Osteoblast (primary cell): ENCODE measurements around the gene SLC14A1. TPM values are rescaled to one million over a fixed set of nuclear protein-coding genes. Genes with fewer than 3 reads are reported as not detected.

ENCODE experiments used
- DNase-seq: peaks from one replicate; pipeline ENCODE4 v3.0.0; 2011; ENCODE audit warnings: low spot score, mixed read lengths; ENCODE audit not compliant: insufficient read length; ENCODE audit errors: missing footprints
- H2AFZ ChIP-seq: 2 replicates; pipeline ENCODE4 v1.6.0; 2011; ENCODE audit warnings: mild to moderate bottlenecking, low read length
- H3K27ac ChIP-seq: 2 replicates; pipeline ENCODE4 v1.5.1; 2011; ENCODE audit warnings: mild to moderate bottlenecking, low read depth, low read length, moderate library complexity
- H3K27me3 ChIP-seq: 2 replicates; pipeline ENCODE4 v1.6.0; 2012; ENCODE audit warnings: mild to moderate bottlenecking, control low read depth, inconsistent platforms, low read length, moderate library complexity; ENCODE audit not compliant: insufficient read depth
- H3K36me3 ChIP-seq: 2 replicates; pipeline ENCODE4 v1.5.1; 2011; ENCODE audit warnings: mild to moderate bottlenecking, low read length, control low read depth, moderate library complexity; ENCODE audit not compliant: insufficient read depth
- H3K4me1 ChIP-seq: 2 replicates; pipeline ENCODE4 v1.5.1; 2011; ENCODE audit warnings: mild to moderate bottlenecking, low read length, control low read depth, moderate library complexity; ENCODE audit not compliant: insufficient read depth
- H3K4me2 ChIP-seq: 2 replicates; pipeline ENCODE4 v1.6.0; 2011; ENCODE audit warnings: mild to moderate bottlenecking, low read length; ENCODE audit not compliant: insufficient read depth
- H3K4me3 ChIP-seq: fragments of 200-600 bp; sonication (generic); 3 replicates; pipeline ENCODE4 v1.5.1; 2012; ENCODE audit warnings: mild to moderate bottlenecking, low read length, inconsistent platforms; ENCODE audit not compliant: insufficient read depth
- H3K79me2 ChIP-seq: 2 replicates; pipeline ENCODE4 v1.6.0; 2012; ENCODE audit warnings: mild to moderate bottlenecking, low read length, control low read depth, inconsistent platforms; ENCODE audit not compliant: insufficient read depth
- H3K9me3 ChIP-seq: 2 replicates; pipeline ENCODE4 v1.5.1; 2011; ENCODE audit warnings: low read depth, low read length, control low read depth
- H4K20me1 ChIP-seq: 2 replicates; pipeline ENCODE4 v1.6.0; 2012; ENCODE audit warnings: mild to moderate bottlenecking, low read length, control low read depth; ENCODE audit not compliant: insufficient read depth
- total RNA-seq: library from RNA; depleted of rRNA; stranded (reverse); fragments of >200 nt; gene quantifications from 2 replicates; pipeline ENCODE4 v1.2.3, GENCODE V29; 2012
- TF ChIP-seq, protein P1 (sequence below): IDR thresholded peaks from 2 replicates; pipeline ENCODE4 v1.5.1; 2011; ENCODE audit warnings: mild to moderate bottlenecking, low read depth, low read length, moderate library complexity; ENCODE audit errors: extremely low read depth

Gene SLC14A1
- total RNA-seq, 1 donor: 136 TPM

- peaks cover 34% of the 10 kb centered on the region for H3K4me1 ChIP-seq
- H3K4me3 ChIP-seq: no peak overlapping the region
- H3K4me2 ChIP-seq: no peak overlapping the region
- TF ChIP-seq, protein P1, sequence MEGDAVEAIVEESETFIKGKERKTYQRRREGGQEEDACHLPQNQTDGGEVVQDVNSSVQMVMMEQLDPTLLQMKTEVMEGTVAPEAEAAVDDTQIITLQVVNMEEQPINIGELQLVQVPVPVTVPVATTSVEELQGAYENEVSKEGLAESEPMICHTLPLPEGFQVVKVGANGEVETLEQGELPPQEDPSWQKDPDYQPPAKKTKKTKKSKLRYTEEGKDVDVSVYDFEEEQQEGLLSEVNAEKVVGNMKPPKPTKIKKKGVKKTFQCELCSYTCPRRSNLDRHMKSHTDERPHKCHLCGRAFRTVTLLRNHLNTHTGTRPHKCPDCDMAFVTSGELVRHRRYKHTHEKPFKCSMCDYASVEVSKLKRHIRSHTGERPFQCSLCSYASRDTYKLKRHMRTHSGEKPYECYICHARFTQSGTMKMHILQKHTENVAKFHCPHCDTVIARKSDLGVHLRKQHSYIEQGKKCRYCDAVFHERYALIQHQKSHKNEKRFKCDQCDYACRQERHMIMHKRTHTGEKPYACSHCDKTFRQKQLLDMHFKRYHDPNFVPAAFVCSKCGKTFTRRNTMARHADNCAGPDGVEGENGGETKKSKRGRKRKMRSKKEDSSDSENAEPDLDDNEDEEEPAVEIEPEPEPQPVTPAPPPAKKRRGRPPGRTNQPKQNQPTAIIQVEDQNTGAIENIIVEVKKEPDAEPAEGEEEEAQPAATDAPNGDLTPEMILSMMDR: no peak
- H3K27ac ChIP-seq: no peak overlapping the region
- H3K79me2 ChIP-seq: no peaks in the 10 kb centered on the region
- no peaks in the 10 kb centered on the region for H4K20me1 ChIP-seq
- H3K9me3 ChIP-seq: no peaks in the 10 kb centered on the region
- peak; percentile 75 for DNase-seq
- H3K27me3 ChIP-seq: no peaks in the 10 kb centered on the region
- H3K36me3 ChIP-seq: no peaks in the 10 kb centered on the region
- peak overlapping the region; percentile 18 for H2AFZ ChIP-seq
These were observed 36.4 kb upstream of the SLC14A1 start for GRCh38 chr18:45687621-45688020.

DNA sequence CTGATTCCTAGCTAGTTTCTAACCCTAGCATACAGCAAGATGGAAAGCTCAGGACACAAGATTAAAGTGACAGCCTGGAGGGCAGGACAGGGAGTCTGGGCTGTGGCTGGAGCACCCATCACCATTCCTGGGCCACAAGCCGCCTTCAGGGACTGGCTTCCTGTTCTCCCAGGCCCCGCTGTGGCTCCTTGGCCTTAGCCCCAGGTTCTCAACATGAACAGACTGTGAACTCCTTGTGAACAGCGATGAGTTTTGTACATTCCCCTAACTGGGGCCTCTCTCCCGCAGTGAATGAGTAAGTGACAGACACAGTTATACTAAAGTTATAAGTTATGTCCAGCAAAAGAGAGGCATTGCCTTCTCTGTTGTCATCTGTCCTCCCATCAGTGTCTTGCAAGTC lies 35.9 kb upstream of the SLC14A1 start:
- H2AFZ ChIP-seq: peak overlapping the region; percentile 18
- H3K27me3 ChIP-seq: no peaks in the 10 kb centered on the region
- no peak overlapping the region for H3K4me3 ChIP-seq
- TF ChIP-seq, protein P1: no peak
- H3K9me3 ChIP-seq: no peaks in the 10 kb centered on the region
- H3K4me2 ChIP-seq: no peak overlapping the region
- no peak overlapping the region for H3K27ac ChIP-seq
- H3K79me2 ChIP-seq: no peaks in the 10 kb centered on the region
- H3K36me3 ChIP-seq: no peaks in the 10 kb centered on the region
- H3K4me1 ChIP-seq: peaks cover 34% of the 10 kb centered on the region
- no peaks in the 10 kb centered on the region for H4K20me1 ChIP-seq
- DNase-seq: peak; percentile 68

- no peaks in the 10 kb centered on the region for H3K9me3 ChIP-seq
- TF ChIP-seq, protein P1: peak; percentile 9
- H3K4me2 ChIP-seq: no peak overlapping the region
- H2AFZ ChIP-seq: no peak overlapping the region
- no peak overlapping the region for H3K27ac ChIP-seq
- H3K27me3 ChIP-seq: no peaks in the 10 kb centered on the region
- no peaks in the 10 kb centered on the region for H3K36me3 ChIP-seq
- no peaks in the 10 kb centered on the region for H4K20me1 ChIP-seq
- H3K4me1 ChIP-seq: peaks cover 33% of the 10 kb centered on the region
- no peaks in the 10 kb centered on the region for H3K79me2 ChIP-seq
- H3K4me3 ChIP-seq: no peak overlapping the region
- DNase-seq: no peak
These were observed 35.1 kb upstream of the SLC14A1 start for GRCh38 chr18:45688833-45689232.

- Histone ChIP-seq H4K20me1 (no peaks in the 10 kb centered on the region), H3K79me2 (no peaks in the 10 kb centered on the region), H3K27ac (no peak overlapping the region), H2AFZ (no peak overlapping the region), H3K4me2 (no peak overlapping the region), H3K9me3 (no peaks in the 10 kb centered on the region), H3K4me3 (no peak overlapping the region), H3K4me1 (peaks cover 27% of the 10 kb centered on the region), H3K27me3 (no peaks in the 10 kb centered on the region), H3K36me3 (no peaks in the 10 kb centered on the region)
- no peak for DNase-seq
- TF ChIP-seq, protein P1: no peak
These were observed 34.6 kb upstream of the SLC14A1 start for GRCh38 chr18:45689396-45689795.
